GM18868 (cell line): ENCODE results near the gene HOTAIR.

Source experiments
- ATAC-seq: cut with Tn5 transposase; IDR thresholded peaks from one replicate; pipeline ENCODE4 v1.9.1; 2021; ENCODE audit warnings: mild to moderate bottlenecking, moderate library complexity; ENCODE audit not compliant: unreplicated experiment

HOTAIR gene

DNA sequence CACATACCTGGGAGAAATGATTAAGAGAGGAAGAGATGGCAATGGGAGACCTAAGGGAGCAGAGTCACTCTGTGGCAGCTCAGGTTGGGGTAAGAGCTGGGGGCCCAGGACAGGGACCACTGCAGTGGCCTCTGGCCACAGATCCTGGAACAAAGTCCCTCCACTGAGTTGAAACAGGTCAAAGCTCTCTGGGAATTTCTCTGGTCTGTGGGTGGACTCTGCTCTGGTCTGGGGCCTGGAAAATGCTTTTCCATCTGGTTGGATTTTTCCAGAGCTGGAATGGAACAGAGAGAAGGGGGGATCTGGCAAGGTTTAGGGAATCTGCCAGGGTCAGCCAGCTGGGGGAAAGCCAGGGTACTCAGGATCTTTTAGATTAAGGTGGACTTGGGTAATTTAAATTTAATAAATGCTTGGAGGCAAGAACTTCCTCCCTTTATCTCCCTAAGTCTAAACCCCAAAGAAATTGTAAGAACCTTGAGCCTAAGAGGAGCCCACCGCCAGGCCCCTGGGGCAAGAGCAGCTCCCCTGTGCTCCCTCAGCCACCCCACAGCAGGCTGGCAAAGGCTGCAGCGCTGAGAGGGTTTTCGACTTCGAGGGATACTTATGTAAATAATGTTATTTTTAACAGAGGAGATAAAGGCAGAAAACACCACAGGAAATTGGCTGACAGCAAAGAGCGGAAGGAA is 13.9 kb upstream of the HOTAIR start:
- no peak for ATAC-seq

DNA sequence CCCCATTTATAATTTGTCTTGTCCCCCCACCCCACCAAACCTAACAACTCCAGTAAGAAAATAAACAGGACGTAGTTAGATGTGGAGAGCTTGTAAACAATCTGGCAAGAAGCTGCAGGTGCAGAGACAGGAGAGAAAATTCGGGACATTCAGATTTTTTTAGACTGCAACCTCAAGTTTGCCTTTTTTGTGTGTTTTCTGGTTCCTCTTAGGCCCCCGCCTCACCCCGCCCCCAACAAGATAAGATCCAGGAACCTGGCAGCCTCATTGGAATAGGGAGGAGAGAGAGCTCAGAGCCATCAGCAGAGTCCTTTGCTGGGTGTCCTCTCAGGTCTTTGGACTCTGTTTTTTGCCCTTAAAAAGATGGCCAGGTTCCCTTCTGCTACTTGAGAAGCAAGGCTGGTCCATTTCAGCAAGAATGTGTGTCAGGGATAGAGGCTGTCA is 13.1 kb upstream of the HOTAIR start:
- ATAC-seq = no peak

DNA sequence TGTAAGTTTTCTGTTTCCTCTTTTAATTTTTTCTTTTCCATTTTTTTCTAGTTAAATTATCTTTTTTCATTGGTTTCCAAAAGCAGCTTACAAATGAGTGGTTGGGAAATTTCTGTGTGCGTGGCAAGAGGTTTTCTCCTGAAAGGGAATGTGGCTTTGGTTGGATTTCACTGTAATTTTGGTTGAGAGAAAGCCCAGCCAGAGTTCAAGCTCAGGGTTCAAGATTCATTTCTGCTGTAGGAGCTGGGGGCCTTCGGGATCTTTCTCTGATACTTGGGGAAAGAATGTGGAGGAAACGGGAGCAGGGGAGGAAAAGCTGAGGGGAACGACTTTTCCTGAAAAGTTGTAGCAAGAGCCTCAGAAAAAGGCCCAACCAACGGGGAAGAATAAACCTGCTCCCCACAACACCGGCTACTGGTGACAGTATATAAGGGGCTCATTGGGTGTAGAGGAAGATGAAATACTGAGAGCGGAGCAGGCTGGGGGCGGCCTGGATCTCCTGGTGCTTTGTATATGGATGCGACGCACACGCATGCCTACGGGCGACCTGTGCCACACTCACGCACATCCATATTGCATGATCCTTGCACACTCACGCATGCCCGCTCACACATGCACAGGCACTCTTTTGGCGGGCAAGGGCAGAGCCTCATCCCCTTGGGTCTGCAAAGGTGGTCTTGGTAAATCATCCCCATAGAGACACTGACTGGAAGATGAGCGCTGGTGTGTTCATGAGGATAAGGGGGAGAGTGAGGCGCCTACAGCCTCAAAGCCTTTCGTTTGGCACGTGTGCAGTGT is 12.1 kb upstream of the HOTAIR start:
- no peak for ATAC-seq

DNA sequence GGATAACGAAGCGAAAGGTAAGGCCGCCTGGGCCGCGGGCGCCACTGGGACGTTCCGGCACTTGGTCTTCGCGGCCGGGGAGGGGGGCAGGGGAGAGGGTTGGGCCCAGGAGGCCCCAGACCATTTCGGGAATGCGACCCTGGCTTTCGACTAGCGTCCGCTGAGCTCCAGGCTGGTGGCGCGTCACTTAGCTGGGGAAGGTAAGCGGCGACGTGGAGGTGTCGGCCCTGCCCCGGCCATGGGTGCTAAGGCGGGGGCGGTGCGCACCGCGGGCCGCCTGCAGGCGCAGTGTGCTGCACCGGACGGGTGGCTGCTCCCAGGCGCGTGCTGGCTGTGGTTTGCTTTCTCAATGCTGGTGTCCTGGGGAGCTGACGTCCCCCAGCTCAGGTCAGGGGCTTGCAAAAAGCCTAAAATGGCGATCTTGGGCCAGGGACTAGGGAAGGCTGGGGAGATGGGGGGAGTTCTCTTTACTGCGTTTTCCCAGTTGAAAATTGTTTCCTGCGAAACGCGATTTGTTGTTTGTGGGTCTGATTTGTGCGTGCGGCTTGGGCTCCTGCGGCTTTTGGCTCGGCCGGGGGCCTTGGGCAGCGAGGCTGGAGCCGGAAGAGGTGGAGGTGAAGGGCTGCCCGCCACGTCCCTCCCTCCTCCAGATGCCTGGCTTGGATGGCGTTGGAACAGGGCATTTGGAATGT is 11.4 kb upstream of the HOTAIR start:
- ATAC-seq = no peak

GRCh38 chr12:53985692-53985993 is 10.9 kb upstream of the HOTAIR start:
- ATAC-seq = no peak

DNA sequence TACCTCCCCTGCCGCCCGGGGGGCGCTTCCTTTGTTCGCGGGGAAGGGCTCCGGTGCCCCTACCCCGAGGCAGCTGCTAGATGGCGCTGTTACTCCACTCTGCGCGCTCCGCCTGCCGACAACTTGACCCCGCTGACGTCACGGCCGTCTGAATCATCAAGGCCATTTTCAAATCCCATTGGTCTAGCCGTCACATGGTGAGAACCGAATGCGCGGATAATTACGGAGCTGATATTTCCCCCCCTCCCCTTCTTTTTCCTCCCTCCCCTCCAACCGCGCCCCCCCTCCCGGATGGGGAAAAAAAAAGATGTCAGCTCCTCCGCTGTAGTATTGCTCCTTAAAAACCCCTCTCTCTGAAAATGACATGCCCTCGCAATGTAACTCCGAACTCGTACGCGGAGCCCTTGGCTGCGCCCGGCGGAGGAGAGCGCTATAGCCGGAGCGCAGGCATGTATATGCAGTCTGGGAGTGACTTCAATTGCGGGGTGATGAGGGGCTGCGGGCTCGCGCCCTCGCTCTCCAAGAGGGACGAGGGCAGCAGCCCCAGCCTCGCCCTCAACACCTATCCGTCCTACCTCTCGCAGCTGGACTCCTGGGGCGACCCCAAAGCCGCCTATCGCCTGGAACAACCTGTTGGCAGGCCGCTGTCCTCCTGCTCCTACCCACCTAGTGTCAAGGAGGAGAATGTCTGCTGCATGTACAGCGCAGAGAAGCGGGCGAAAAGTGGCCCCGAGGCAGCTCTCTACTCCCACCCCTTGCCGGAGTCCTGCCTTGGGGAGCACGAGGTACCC is 10.3 kb upstream of the HOTAIR start, which contains the start of gene HOXC10:
HOXC10 (plus strand) TSS at position 246 of the 791 bp plus-strand sequence; CDS start at position 360, 114 bp downstream.
- ATAC-seq = peak; percentile 58

GRCh38 chr12:53983950-53984572 is 9.3 kb upstream of the HOTAIR start:
- no peak for ATAC-seq

GRCh38 chr12:53983568-53983949 is 8.8 kb upstream of the HOTAIR start:
- ATAC-seq = no peak

DNA sequence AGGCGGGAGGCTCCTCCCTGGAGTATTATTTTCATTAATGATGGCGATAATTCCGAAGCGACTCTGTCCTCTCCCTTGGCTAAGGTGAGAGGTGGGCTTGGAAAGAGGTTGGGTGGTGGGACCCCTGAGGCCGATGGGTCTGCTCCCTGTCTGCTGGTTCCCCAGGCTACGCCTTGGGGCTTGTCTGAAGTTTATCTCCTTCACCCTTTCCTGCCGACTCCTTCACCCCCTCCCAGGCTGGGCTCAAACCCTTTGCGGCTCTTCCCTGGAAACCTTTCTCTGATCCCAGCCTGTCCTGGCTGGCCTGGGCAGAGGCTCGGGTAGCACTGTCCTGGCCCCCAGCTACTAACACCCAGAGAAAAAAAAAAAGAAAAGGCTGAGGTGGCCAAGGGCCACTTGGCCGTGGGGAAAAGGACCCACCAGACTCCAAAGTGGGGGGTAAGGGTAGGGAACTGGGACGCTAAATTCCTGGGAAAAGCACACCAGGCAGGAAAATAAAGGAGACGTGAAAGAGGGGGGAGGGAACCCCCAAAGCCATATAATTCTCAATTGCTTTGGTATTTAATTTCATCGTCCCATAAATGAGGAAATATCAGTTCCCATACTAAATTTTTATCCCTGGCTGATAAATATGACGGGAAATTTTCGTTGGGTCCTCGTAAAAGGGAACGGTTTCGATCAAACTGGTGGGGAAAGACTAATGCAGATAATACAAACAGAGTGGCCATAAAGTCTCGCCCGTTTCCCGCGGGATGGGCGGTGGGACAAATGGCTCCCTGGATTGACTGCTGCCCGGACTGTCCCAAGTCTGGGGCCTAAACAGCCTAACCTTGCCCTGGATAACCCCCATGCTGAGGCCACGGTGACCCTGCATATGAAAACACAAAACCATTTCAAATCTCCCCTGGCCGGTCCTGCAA is 8.2 kb upstream of the HOTAIR start:
- no peak for ATAC-seq

DNA sequence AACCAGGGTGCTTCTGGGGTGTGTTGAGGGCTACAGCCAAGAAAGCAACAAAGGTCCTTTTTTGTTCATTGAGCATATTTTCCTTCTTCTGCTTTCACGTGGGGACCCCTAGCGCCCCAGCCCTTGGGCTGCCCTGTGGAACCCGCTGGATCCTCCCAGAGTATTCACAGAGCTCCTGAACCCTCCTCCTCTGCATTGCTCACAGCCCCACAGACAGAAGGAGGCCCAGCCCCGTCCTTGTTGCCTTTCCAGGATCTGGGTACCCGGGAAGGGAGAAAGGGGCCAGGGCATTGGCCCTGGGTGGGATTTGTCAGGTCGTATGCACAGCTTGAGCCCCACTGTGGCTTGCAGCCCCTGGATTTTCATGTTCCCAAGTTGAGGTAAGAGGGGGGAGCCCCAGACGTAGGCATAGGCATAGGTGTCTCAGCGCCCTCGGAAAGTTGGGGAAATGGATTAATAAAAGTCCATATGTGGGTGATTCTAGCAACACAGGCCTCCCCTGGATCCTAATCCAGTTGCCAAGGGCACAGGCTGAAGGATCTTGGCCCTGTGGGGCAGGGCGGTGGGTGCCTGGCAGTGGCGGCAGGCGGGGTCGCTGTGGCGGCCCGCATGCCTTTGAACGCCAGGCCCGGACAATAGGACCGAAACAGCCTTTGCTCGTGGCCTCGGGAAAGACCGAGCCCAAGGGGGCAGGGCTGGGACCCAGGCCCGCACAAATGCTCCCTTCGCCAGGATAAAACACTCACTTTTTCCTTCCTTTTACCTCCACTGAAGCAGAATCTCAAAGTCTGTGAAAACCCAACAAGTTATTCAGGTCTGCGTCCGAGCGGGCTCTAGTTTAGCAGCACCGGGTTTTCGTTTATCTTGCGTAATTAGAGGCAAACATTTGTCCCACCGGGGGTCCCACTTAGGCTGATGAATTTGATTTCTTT is 7.1 kb upstream of the HOTAIR start:
- no peak for ATAC-seq

- ATAC-seq = no peak
These were observed 6.2 kb upstream of the HOTAIR start for GRCh38 chr12:53980802-53981496.

GRCh38 chr12:53980104-53980801 is 5.5 kb upstream of the HOTAIR start:
- no peak for ATAC-seq

DNA sequence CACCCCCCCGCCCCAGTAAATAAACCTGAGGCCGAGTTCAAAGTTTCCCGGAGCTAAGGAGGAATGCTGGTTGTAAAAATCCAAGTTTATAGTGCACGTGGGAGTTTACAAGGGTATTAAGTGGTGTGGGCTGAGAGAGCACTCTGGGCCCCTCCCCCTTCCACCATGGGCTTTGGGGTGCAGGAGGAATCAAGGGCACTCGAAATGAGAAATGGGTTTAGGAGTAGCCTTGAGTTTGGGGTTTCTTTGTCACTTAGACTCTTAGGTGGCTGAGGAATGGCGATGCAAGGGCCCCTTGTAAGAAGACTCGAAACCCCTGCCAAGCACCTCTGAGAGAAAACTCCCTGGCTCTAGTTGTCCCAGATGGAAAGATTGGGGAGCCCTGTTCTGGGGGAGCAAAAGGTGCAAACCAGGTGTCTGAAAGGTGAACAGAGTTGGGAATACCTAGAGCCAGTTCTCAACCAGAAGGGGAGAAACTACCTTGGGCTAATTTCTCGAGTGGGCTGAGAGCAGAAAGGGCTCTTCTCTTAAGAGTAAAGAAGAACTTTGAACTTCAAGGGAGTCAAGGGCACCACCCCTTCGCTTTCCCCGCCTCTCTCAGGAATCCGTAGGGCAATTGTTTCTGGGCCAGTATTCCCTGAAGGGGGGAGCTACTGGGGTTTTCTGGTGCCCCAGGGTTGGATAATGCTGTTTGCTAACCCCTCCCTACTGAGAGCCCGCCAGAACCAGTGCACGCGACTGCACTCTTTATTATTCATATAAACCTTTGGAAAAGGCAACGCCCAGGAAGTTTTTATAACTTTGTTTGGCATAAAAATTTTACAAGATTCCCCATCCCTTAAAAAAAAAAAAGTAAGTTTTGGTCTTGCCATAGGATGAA is 4.0 kb upstream of the HOTAIR start:
- no peak for ATAC-seq

GRCh38 chr12:53977596-53978445 is 3.1 kb upstream of the HOTAIR start:
- ATAC-seq = no peak

- no peak for ATAC-seq
These were observed 2.3 kb upstream of the HOTAIR start for GRCh38 chr12:53976823-53977595.
